Effector memory CD4-positive, alpha-beta T cell (primary cell): ENCODE data around the gene PLXDC2.

Experiments used
- DNase-seq, 3 donors: peaks; one replicate each; pipeline ENCODE4 v3.0.0-alpha.2; 2020
- H3K27ac ChIP-seq: 2 replicates; pipeline ENCODE4 v1.7.0; 2013; ENCODE audit warnings: mild to moderate bottlenecking, low read length, moderate library complexity; ENCODE audit not compliant: insufficient read depth, poor library complexity, severe bottlenecking
- H3K27me3 ChIP-seq: replicated peaks from 2 replicates; pipeline ENCODE4 v1.7.0; 2013; ENCODE audit warnings: mild to moderate bottlenecking, low read length; ENCODE audit not compliant: insufficient read depth, control insufficient read depth, poor library complexity, severe bottlenecking
- H3K36me3 ChIP-seq: 2 replicates; pipeline ENCODE4 v1.7.0; 2013; ENCODE audit warnings: mild to moderate bottlenecking, low read length, moderate library complexity; ENCODE audit not compliant: control insufficient read depth, insufficient read depth
- H3K4me1 ChIP-seq: 2 replicates; pipeline ENCODE4 v1.7.0; 2013; ENCODE audit warnings: low read length, mild to moderate bottlenecking; ENCODE audit not compliant: control insufficient read depth, insufficient read depth, poor library complexity, severe bottlenecking
- H3K4me3 ChIP-seq: 2 replicates; pipeline ENCODE4 v1.7.0; 2013; ENCODE audit warnings: low read length, low read depth, mild to moderate bottlenecking; ENCODE audit not compliant: insufficient read depth, poor library complexity, severe bottlenecking
- H3K9me3 ChIP-seq: 2 replicates; pipeline ENCODE4 v1.7.0; 2013; ENCODE audit warnings: mild to moderate bottlenecking, low read length, moderate library complexity; ENCODE audit not compliant: control insufficient read depth

Gene PLXDC2

GRCh38 chr10:19932806-19933371, 116.7 kb downstream of the PLXDC2 start:
- H3K27ac ChIP-seq = no peak overlapping the region
- H3K4me1 ChIP-seq = no peaks in the 10 kb centered on the region
- H3K9me3 ChIP-seq = no peaks in the 10 kb centered on the region
- no peaks in the 10 kb centered on the region for H3K27me3 ChIP-seq
- DNase-seq = no peak
- no peaks in the 10 kb centered on the region for H3K36me3 ChIP-seq
- no peak overlapping the region for H3K4me3 ChIP-seq

- no peaks in the 10 kb centered on the region for H3K4me1 ChIP-seq
- no peaks in the 10 kb centered on the region for H3K36me3 ChIP-seq
- no peak overlapping the region for H3K4me3 ChIP-seq
- DNase-seq = no peak
- no peak overlapping the region for H3K27ac ChIP-seq
- no peaks in the 10 kb centered on the region for H3K9me3 ChIP-seq
- no peaks in the 10 kb centered on the region for H3K27me3 ChIP-seq
Observed at GRCh38 chr10:19933772-19934171, 117.5 kb downstream of the PLXDC2 start.

- H3K36me3 ChIP-seq = no peaks in the 10 kb centered on the region
- H3K27me3 ChIP-seq = no peaks in the 10 kb centered on the region
- H3K9me3 ChIP-seq = no peaks in the 10 kb centered on the region
- no peak overlapping the region for H3K27ac ChIP-seq
- H3K4me3 ChIP-seq = no peak overlapping the region
- no peaks in the 10 kb centered on the region for H3K4me1 ChIP-seq
- no peak for DNase-seq
Observed at GRCh38 chr10:19935176-19935575, 118.9 kb downstream of the PLXDC2 start.

GRCh38 chr10:19936289-19936688, 120.1 kb downstream of the PLXDC2 start:
- no peak overlapping the region for H3K27ac ChIP-seq
- no peak for DNase-seq

GRCh38 chr10:19937989-19938388, 121.8 kb downstream of the PLXDC2 start:
- no peak for DNase-seq
- H3K27me3 ChIP-seq = no peaks in the 10 kb centered on the region
- H3K36me3 ChIP-seq = no peaks in the 10 kb centered on the region
- H3K9me3 ChIP-seq = no peaks in the 10 kb centered on the region
- H3K4me1 ChIP-seq = no peaks in the 10 kb centered on the region
- no peak overlapping the region for H3K27ac ChIP-seq
- no peak overlapping the region for H3K4me3 ChIP-seq

More at GRCh38 chr10:19936289-19936688, 120.1 kb downstream of the PLXDC2 start:
- Histone ChIP-seq H3K4me1 (no peaks in the 10 kb centered on the region), H3K27me3 (no peaks in the 10 kb centered on the region), H3K36me3 (no peaks in the 10 kb centered on the region), H3K9me3 (no peaks in the 10 kb centered on the region), H3K4me3 (no peak overlapping the region)

- H3K4me1 ChIP-seq = no peaks in the 10 kb centered on the region
- DNase-seq = no peak
- H3K9me3 ChIP-seq = no peaks in the 10 kb centered on the region
- no peak overlapping the region for H3K4me3 ChIP-seq
- H3K36me3 ChIP-seq = no peaks in the 10 kb centered on the region
- H3K27me3 ChIP-seq = no peaks in the 10 kb centered on the region
- no peak overlapping the region for H3K27ac ChIP-seq
Observed at GRCh38 chr10:19941206-19941880, 125.1 kb downstream of the PLXDC2 start.

- no peaks in the 10 kb centered on the region for H3K9me3 ChIP-seq
- H3K27me3 ChIP-seq = no peaks in the 10 kb centered on the region
- no peak overlapping the region for H3K27ac ChIP-seq
- H3K4me3 ChIP-seq = no peak overlapping the region
- no peaks in the 10 kb centered on the region for H3K36me3 ChIP-seq
- DNase-seq = no peak
- H3K4me1 ChIP-seq = no peaks in the 10 kb centered on the region
Observed at GRCh38 chr10:19944911-19945663, 128.9 kb downstream of the PLXDC2 start.

GRCh38 chr10:19946245-19946644, 130.0 kb downstream of the PLXDC2 start:
- no peak overlapping the region for H3K27ac ChIP-seq
- no peaks in the 10 kb centered on the region for H3K4me1 ChIP-seq
- H3K36me3 ChIP-seq = no peaks in the 10 kb centered on the region
- no peak overlapping the region for H3K4me3 ChIP-seq
- no peaks in the 10 kb centered on the region for H3K9me3 ChIP-seq
- DNase-seq = no peak
- no peaks in the 10 kb centered on the region for H3K27me3 ChIP-seq

GRCh38 chr10:19946791-19947190, 130.6 kb downstream of the PLXDC2 start:
- no peak overlapping the region for H3K27ac ChIP-seq
- H3K9me3 ChIP-seq = no peaks in the 10 kb centered on the region
- H3K36me3 ChIP-seq = no peaks in the 10 kb centered on the region
- no peaks in the 10 kb centered on the region for H3K4me1 ChIP-seq
- no peak for DNase-seq
- no peak overlapping the region for H3K4me3 ChIP-seq
- H3K27me3 ChIP-seq = no peaks in the 10 kb centered on the region

GRCh38 chr10:19947215-19947614, 131.0 kb downstream of the PLXDC2 start:
- Histone ChIP-seq H3K36me3 (no peaks in the 10 kb centered on the region), H3K4me1 (no peaks in the 10 kb centered on the region), H3K4me3 (no peak overlapping the region), H3K27ac (no peak overlapping the region), H3K27me3 (no peaks in the 10 kb centered on the region), H3K9me3 (no peaks in the 10 kb centered on the region)
- DNase-seq = no peak
